ENCODE measurements around the gene TCEA3. TPM values are rescaled to one million over a fixed set of nuclear protein-coding genes. Genes with fewer than 3 reads are reported as not detected.

The TCEA3 gene
- polyA plus RNA-seq, 1 donor (not counting 4 experiments of a cell fraction or from before 2014, with no cell fraction given), result 0.38 TPM

GRCh38 chr1:23352096-23352695 lies 72.4 kb downstream of the TCEA3 start:
- Histone ChIP-seq H3K4me3 (ENCODE audit: control insufficient read depth in 2 of 3, extremely low read depth in 1 of 3, insufficient read depth in 2 of 3, low read depth in 1 of 3, low read length in 3 of 3) (no peak overlapping the region), H3K9me3 (ENCODE audit: control insufficient read depth, low read depth, low read length) (no peaks in the 10 kb centered on the region), H2AFZ (ENCODE audit: control insufficient read depth, low read length) (no peak overlapping the region), H3K36me3 (ENCODE audit: control insufficient read depth in 2 of 2, extremely low read depth in 1 of 2, insufficient read depth in 2 of 2, low read length in 2 of 2) (no peaks in the 10 kb centered on the region), H4K20me1 (ENCODE audit: control insufficient read depth, extremely low read depth, insufficient read depth, low read length) (no peaks in the 10 kb centered on the region), H3K27ac (ENCODE audit: control insufficient read depth, insufficient read depth, low read length) (no peak overlapping the region), H3K9ac (ENCODE audit: control insufficient read depth, extremely low read depth, insufficient read depth, low read length) (no peak overlapping the region), H3K4me1 (ENCODE audit: control insufficient read depth, extremely low read depth, insufficient read depth, low read length) (no peaks in the 10 kb centered on the region), H3K9me1 (ENCODE audit: control insufficient read depth, extremely low read depth, insufficient read depth, low read length) (no peaks in the 10 kb centered on the region), H3K27me3 (ENCODE audit: control insufficient read depth, extremely low read depth, insufficient read depth, low read length) (no peaks in the 10 kb centered on the region), H3K4me2 (ENCODE audit: control insufficient read depth, extremely low read depth, insufficient read depth, low read depth, low read length) (no peak overlapping the region), H3K79me2 (ENCODE audit: control insufficient read depth, insufficient read depth, low read length) (no peaks in the 10 kb centered on the region)
- dilution Hi-C loops (cut with MboI; ENCODE audit: extremely low pct_ligation_motif_present, low sequenced_read_pairs), result no loop called here
- DNase-seq (ENCODE audit: low read depth, low spot score), result no peak
- TF ChIP-seq EZH2 (IDR thresholded peaks at IDR 0.05; ENCODE audit: low read length), result no peak
- TF ChIP-seq, protein P1, sequence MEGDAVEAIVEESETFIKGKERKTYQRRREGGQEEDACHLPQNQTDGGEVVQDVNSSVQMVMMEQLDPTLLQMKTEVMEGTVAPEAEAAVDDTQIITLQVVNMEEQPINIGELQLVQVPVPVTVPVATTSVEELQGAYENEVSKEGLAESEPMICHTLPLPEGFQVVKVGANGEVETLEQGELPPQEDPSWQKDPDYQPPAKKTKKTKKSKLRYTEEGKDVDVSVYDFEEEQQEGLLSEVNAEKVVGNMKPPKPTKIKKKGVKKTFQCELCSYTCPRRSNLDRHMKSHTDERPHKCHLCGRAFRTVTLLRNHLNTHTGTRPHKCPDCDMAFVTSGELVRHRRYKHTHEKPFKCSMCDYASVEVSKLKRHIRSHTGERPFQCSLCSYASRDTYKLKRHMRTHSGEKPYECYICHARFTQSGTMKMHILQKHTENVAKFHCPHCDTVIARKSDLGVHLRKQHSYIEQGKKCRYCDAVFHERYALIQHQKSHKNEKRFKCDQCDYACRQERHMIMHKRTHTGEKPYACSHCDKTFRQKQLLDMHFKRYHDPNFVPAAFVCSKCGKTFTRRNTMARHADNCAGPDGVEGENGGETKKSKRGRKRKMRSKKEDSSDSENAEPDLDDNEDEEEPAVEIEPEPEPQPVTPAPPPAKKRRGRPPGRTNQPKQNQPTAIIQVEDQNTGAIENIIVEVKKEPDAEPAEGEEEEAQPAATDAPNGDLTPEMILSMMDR (optimal IDR thresholded peaks at IDR 0.05 in 1 of 3, IDR thresholded peaks at IDR 0.05 in 1 of 3, conservative IDR thresholded peaks at IDR 0.05 in 1 of 3; ENCODE audit: extremely low read depth in 1 of 3, insufficient read depth in 2 of 3, low read length in 3 of 3), result no peak
- no peak for FAIRE-seq

- no peaks in the 10 kb centered on the region for H3K9me3 ChIP-seq (ENCODE audit: control insufficient read depth, low read depth, low read length)
- no peak overlapping the region for H3K9ac ChIP-seq (ENCODE audit: control insufficient read depth, extremely low read depth, insufficient read depth, low read length)
- no peak overlapping the region for H2AFZ ChIP-seq (ENCODE audit: control insufficient read depth, low read length)
- H3K36me3 ChIP-seq (ENCODE audit: control insufficient read depth in 2 of 2, extremely low read depth in 1 of 2, insufficient read depth in 2 of 2, low read length in 2 of 2), result no peaks in the 10 kb centered on the region
- peaks cover 31% of the 10 kb centered on the region for H3K79me2 ChIP-seq (ENCODE audit: control insufficient read depth, insufficient read depth, low read length)
- TF ChIP-seq EZH2 (IDR thresholded peaks at IDR 0.05; ENCODE audit: low read length), result no peak
- no peaks in the 10 kb centered on the region for H3K9me1 ChIP-seq (ENCODE audit: control insufficient read depth, extremely low read depth, insufficient read depth, low read length)
- dilution Hi-C loops (cut with MboI; ENCODE audit: extremely low pct_ligation_motif_present, low sequenced_read_pairs), result no loop called here
- no peaks in the 10 kb centered on the region for H3K27me3 ChIP-seq (ENCODE audit: control insufficient read depth, extremely low read depth, insufficient read depth, low read length)
- DNase-seq (ENCODE audit: low read depth, low spot score) (no peak), FAIRE-seq (no peak)
- no peak overlapping the region for H3K27ac ChIP-seq (ENCODE audit: control insufficient read depth, insufficient read depth, low read length)
- no peak overlapping the region for H3K4me3 ChIP-seq (ENCODE audit: control insufficient read depth in 2 of 3, extremely low read depth in 1 of 3, insufficient read depth in 2 of 3, low read depth in 1 of 3, low read length in 3 of 3)
- peaks cover 18% of the 10 kb centered on the region for H4K20me1 ChIP-seq (ENCODE audit: control insufficient read depth, extremely low read depth, insufficient read depth, low read length)
- no peak overlapping the region for H3K4me2 ChIP-seq (ENCODE audit: control insufficient read depth, extremely low read depth, insufficient read depth, low read depth, low read length)
- peaks cover 10% of the 10 kb centered on the region for H3K4me1 ChIP-seq (ENCODE audit: control insufficient read depth, extremely low read depth, insufficient read depth, low read length)
Measured at GRCh38 chr1:23345920-23346319, 78.6 kb downstream of the TCEA3 start.

All from keratinocyte (primary cell).